Lower lobe of right lung (tissue), 2 donors: Measurements from ENCODE around the gene CABP5. TPM values are rescaled to one million over a fixed set of nuclear protein-coding genes. Genes with fewer than 3 reads are reported as not detected.
"Not testable (repeated sequence)": the region's sequence is repeated elsewhere in the genome, so short reads cannot be mapped to it uniquely, and the experiment has no call there.

Experiments
- ATAC-seq, 2 donors: fragments of 200-7000 bp; cut with Tn5 transposase; one replicate each; pipeline ENCODE4 v1.9.1; 2020 to 2022; ENCODE audit warnings: mild to moderate bottlenecking in 2 of 2, moderate library complexity in 2 of 2
- DNase-seq: peaks from one replicate; pipeline ENCODE4 v3.0.0-alpha.2; 2020
- H3K27ac ChIP-seq: fragments of 200-600 bp; one replicate; pipeline ENCODE4 v1.8.0; 2022
- H3K27me3 ChIP-seq: fragments of 200-600 bp; one replicate; pipeline ENCODE4 v1.8.0; 2022; ENCODE audit warnings: low read depth
- H3K36me3 ChIP-seq: fragments of 200-600 bp; one replicate; pipeline ENCODE4 v1.8.0; 2022; ENCODE audit warnings: mild to moderate bottlenecking
- H3K4me1 ChIP-seq: fragments of 200-600 bp; one replicate; pipeline ENCODE4 v1.8.0; 2022
- H3K4me3 ChIP-seq: fragments of 200-600 bp; one replicate; pipeline ENCODE4 v1.8.0; 2022; ENCODE audit warnings: mild to moderate bottlenecking
- H3K9me3 ChIP-seq: fragments of 200-600 bp; one replicate; pipeline ENCODE4 v1.8.0; 2022
- CTCF ChIP-seq: fragments of 200-600 bp; IDR thresholded peaks from one replicate; pipeline ENCODE4 v1.8.0; 2022; ENCODE audit warnings: antibody characterized with exemption, mild to moderate bottlenecking
- intact Hi-C: fragments of 100-400 bp; cut with DNase I; formaldehyde crosslinking; loops from one replicate; pipeline ENCODE4 v1.11.0; 2022
- long read RNA-seq: library from polyadenylated mRNA; unstranded; transcript quantifications from one replicate; pipeline ENCODE4 v2.0.0, GENCODE V29; 2021
- total RNA-seq: library from RNA; stranded (reverse); fragmentation: NEBNext Ultra II Directional; extraction: Animal tissue kit (Norgen Biotek cat#: 25700); gene quantifications from one replicate; pipeline ENCODE4 v1.2.1, GENCODE V29; 2021
- donor health status: DM: no; HTN: yes; CAD: no; lungs with severe emphysema.

The CABP5 gene
- total RNA-seq = not detected
- long read RNA-seq = 0 reads

- no peak within 1 kb of the TSS for H3K27ac ChIP-seq
- no peak for TF ChIP-seq CTCF
- H3K9me3 ChIP-seq = no peaks in the 10 kb centered on the region
- no peaks in the 10 kb centered on the region for H3K4me1 ChIP-seq
- intact Hi-C loops = no loop called here
- ATAC-seq = no peak
- H3K4me3 ChIP-seq = no peak within 1 kb of the TSS
- H3K36me3 ChIP-seq = no peaks in the 10 kb centered on the region
- no peak for DNase-seq
- H3K27me3 ChIP-seq = peaks cover 12% of the 10 kb centered on the region
Measured at GRCh38 chr19:48043675-48044258, at the start of gene CABP5. TSS of gene CABP5 (minus strand) at chr19:48044079. CDS start at chr19:48043922, 157 bp downstream.

GRCh38 chr19:48091111-48091718, 47.3 kb upstream of the CABP5 start:
- intact Hi-C loops, H3K27me3 ChIP-seq, H3K27ac ChIP-seq, H3K4me3 ChIP-seq, ATAC-seq, H3K9me3 ChIP-seq, H3K4me1 ChIP-seq, H3K36me3 ChIP-seq, DNase-seq: not testable (repeated sequence)

GRCh38 chr19:48090281-48090802, 46.5 kb upstream of the CABP5 start:
- DNase-seq = no peak
- Histone ChIP-seq H3K27me3 (peaks cover 4% of the 10 kb centered on the region), H3K36me3 (no peaks in the 10 kb centered on the region), H3K4me1 (no peaks in the 10 kb centered on the region), H3K27ac (no peak overlapping the region), H3K9me3 (no peaks in the 10 kb centered on the region), H3K4me3 (no peak overlapping the region)
- intact Hi-C loops = no loop called here
- ATAC-seq = no peak
- TF ChIP-seq CTCF = no peak

GRCh38 chr19:48088991-48089390, 45.1 kb upstream of the CABP5 start:
- not testable (repeated sequence) for DNase-seq, H3K27me3 ChIP-seq, H3K4me1 ChIP-seq

GRCh38 chr19:48085904-48086864, 42.3 kb upstream of the CABP5 start:
- H3K27ac ChIP-seq = no peak overlapping the region
- no peaks in the 10 kb centered on the region for H3K36me3 ChIP-seq
- intact Hi-C loops = no loop called here
- ATAC-seq (no peak), DNase-seq (no peak)
- H3K4me1 ChIP-seq = no peaks in the 10 kb centered on the region
- no peak for TF ChIP-seq CTCF
- no peaks in the 10 kb centered on the region for H3K9me3 ChIP-seq
- no peak overlapping the region for H3K4me3 ChIP-seq
- H3K27me3 ChIP-seq = peaks cover 4% of the 10 kb centered on the region

More at GRCh38 chr19:48088991-48089390, 45.1 kb upstream of the CABP5 start:
- intact Hi-C loops, H3K36me3 ChIP-seq, H3K9me3 ChIP-seq, H3K27ac ChIP-seq, H3K4me3 ChIP-seq, ATAC-seq: not testable (repeated sequence)

GRCh38 chr19:48085076-48085475, 41.2 kb upstream of the CABP5 start:
- intact Hi-C loops = no loop called here
- Histone ChIP-seq H3K27me3 (peaks cover 4% of the 10 kb centered on the region), H3K9me3 (no peaks in the 10 kb centered on the region), H3K27ac (no peak overlapping the region), H3K36me3 (no peaks in the 10 kb centered on the region), H3K4me1 (no peaks in the 10 kb centered on the region), H3K4me3 (no peak overlapping the region)
- ATAC-seq (no peak), DNase-seq (no peak)
- no peak for TF ChIP-seq CTCF
